ENCODE results near the gene CHCHD3.
"Not testable (repeated sequence)": the region's sequence is repeated elsewhere in the genome, so short reads cannot be mapped to it uniquely, and the experiment has no call there.

The CHCHD3 gene

GRCh38 chr7:133040178-133040577 lies 41.7 kb downstream of the CHCHD3 start:
- no peak overlapping the region for H3K4me3 ChIP-seq (ENCODE audit: low read length)
- no peak for TF ChIP-seq CTCF (conservative IDR thresholded peaks at IDR 0.05; ENCODE audit: low read depth, low read length)
- no peak for DNase-seq (ENCODE audit: low read depth)

GRCh38 chr7:133039614-133040013 lies 42.3 kb downstream of the CHCHD3 start:
- TF ChIP-seq CTCF (conservative IDR thresholded peaks at IDR 0.05; ENCODE audit: low read depth, low read length), result no peak
- H3K4me3 ChIP-seq (ENCODE audit: low read length), result no peak overlapping the region
- no peak for DNase-seq (ENCODE audit: low read depth)

- no peak for DNase-seq (ENCODE audit: low read depth)
- no peak for TF ChIP-seq CTCF (conservative IDR thresholded peaks at IDR 0.05; ENCODE audit: low read depth, low read length)
- no peak overlapping the region for H3K4me3 ChIP-seq (ENCODE audit: low read length)
Measured at GRCh38 chr7:133036289-133036688, 45.6 kb downstream of the CHCHD3 start.

- not testable (repeated sequence) for H3K4me3 ChIP-seq (ENCODE audit: low read length); DNase-seq (ENCODE audit: low read depth)
Measured at GRCh38 chr7:133035240-133035639, 46.6 kb downstream of the CHCHD3 start.

- no peak for TF ChIP-seq CTCF (conservative IDR thresholded peaks at IDR 0.05; ENCODE audit: low read depth, low read length)
- no peak overlapping the region for H3K4me3 ChIP-seq (ENCODE audit: low read length)
- DNase-seq (ENCODE audit: low read depth), result no peak
Measured at GRCh38 chr7:133030346-133030745, 51.5 kb downstream of the CHCHD3 start.

GRCh38 chr7:133029463-133029862 lies 52.4 kb downstream of the CHCHD3 start:
- no peak for TF ChIP-seq CTCF (conservative IDR thresholded peaks at IDR 0.05; ENCODE audit: low read depth, low read length)
- no peak for DNase-seq (ENCODE audit: low read depth)
- no peak overlapping the region for H3K4me3 ChIP-seq (ENCODE audit: low read length)

- no peak overlapping the region for H3K4me3 ChIP-seq (ENCODE audit: low read length)
- DNase-seq (ENCODE audit: low read depth), result no peak
- no peak for TF ChIP-seq CTCF (conservative IDR thresholded peaks at IDR 0.05; ENCODE audit: low read depth, low read length)
Measured at GRCh38 chr7:133027397-133027796, 54.5 kb downstream of the CHCHD3 start.
